DOHH2 (cell line): ENCODE results near the gene SLC13A4.
"Not testable (repeated sequence)": the region's sequence is repeated elsewhere in the genome, so short reads cannot be mapped to it uniquely, and the experiment has no call there.

Experiments used
- H3F3A ChIP-seq: fragments of 200-600 bp; sonication (generic), shearing (Covaris generic); 2 replicates; pipeline ENCODE4 v1.6.0; 2016; ENCODE audit warnings: antibody characterized with exemption, mild to moderate bottlenecking; ENCODE audit not compliant: control insufficient read depth, insufficient read depth
- H3K27ac ChIP-seq: fragments of 200-600 bp; sonication (generic); 2 replicates; pipeline ENCODE4 v1.5.1; 2014; ENCODE audit warnings: low read depth, mild to moderate bottlenecking, low read length, moderate library complexity
- H3K27me3 ChIP-seq: fragments of 200-600 bp; sonication (generic); 2 replicates; pipeline ENCODE4 v1.6.1; 2014; ENCODE audit warnings: mild to moderate bottlenecking, low read length, mixed read lengths; ENCODE audit not compliant: control insufficient read depth
- H3K36me3 ChIP-seq: fragments of 200-600 bp; sonication (generic); 2 replicates; pipeline ENCODE4 v1.6.1; 2014; ENCODE audit warnings: mild to moderate bottlenecking, low read length, moderate library complexity, mixed read lengths; ENCODE audit not compliant: control insufficient read depth
- H3K4me1 ChIP-seq: fragments of 200-600 bp; sonication (generic); 2 replicates; pipeline ENCODE4 v1.6.1; 2014; ENCODE audit warnings: mild to moderate bottlenecking, low read length, mixed read lengths; ENCODE audit not compliant: control insufficient read depth
- H3K4me2 ChIP-seq: fragments of 200-600 bp; sonication (generic); 2 replicates; pipeline ENCODE4 v1.6.0; 2014; ENCODE audit warnings: mild to moderate bottlenecking, low read length, moderate library complexity
- H3K4me3 ChIP-seq: fragments of 200-600 bp; sonication (generic); 2 replicates; pipeline ENCODE4 v1.5.1; 2014; ENCODE audit warnings: mild to moderate bottlenecking, low read length, mixed read lengths
- H3K79me2 ChIP-seq: fragments of 200-600 bp; sonication (generic); 2 replicates; pipeline ENCODE4 v1.6.1; 2014; ENCODE audit warnings: mild to moderate bottlenecking, low read length, mixed read lengths; ENCODE audit not compliant: control insufficient read depth
- H3K9me2 ChIP-seq: fragments of 200-600 bp; sonication (generic); replicated peaks from 2 replicates; pipeline ENCODE4 v1.6.1; 2014; ENCODE audit warnings: mild to moderate bottlenecking, low read length, mixed read lengths; ENCODE audit not compliant: control insufficient read depth
- H3K9me3 ChIP-seq: fragments of 200-600 bp; sonication (generic); 2 replicates; pipeline ENCODE4 v1.6.1; 2014; ENCODE audit warnings: antibody characterized with exemption, low read length, mixed read lengths; ENCODE audit not compliant: control insufficient read depth, insufficient read depth
- H4K20me1 ChIP-seq: fragments of 200-600 bp; sonication (generic); 2 replicates; pipeline ENCODE4 v1.6.0; 2014; ENCODE audit warnings: low read depth, mild to moderate bottlenecking, antibody characterized with exemption, low read length, moderate library complexity; ENCODE audit not compliant: control insufficient read depth, insufficient read depth
- EZH2phosphoT487 ChIP-seq: fragments of 200-600 bp; sonication (generic); IDR thresholded peaks from 2 replicates; pipeline ENCODE4 v1.6.1; 2017; ENCODE audit warnings: borderline replicate concordance, mild to moderate bottlenecking, antibody characterized with exemption, low read length, moderate library complexity, mixed read lengths
- TF ChIP-seq, protein P1 (sequence below): fragments of 200-600 bp; sonication (generic); IDR thresholded peaks from one replicate; pipeline ENCODE4 v1.5.1; 2014; ENCODE audit warnings: antibody characterized with exemption, mild to moderate bottlenecking, low read depth, low read length; ENCODE audit not compliant: poor library complexity, severe bottlenecking

SLC13A4 gene

DNA sequence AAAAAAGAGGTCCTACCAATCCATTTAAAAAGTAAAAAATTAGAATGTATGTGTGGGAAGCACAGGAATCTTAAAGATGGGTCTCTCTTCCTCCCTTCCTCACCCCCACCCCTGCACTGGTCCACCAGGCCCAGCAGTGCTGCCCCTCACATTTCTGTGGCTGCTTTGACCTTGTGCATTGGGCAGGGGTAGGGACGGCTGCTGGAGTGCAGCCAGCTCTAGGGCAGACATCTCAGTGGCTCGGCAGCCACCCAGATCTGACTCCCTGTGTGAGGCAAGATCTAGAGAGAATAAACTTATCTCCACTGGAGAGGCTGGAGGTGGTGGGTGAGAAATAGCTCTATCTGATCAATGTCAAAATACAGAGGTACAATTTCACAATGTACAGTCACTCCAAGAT is 13.9 kb upstream of the SLC13A4 start:
- no peaks in the 10 kb centered on the region for H3K79me2 ChIP-seq
- no peaks in the 10 kb centered on the region for H3F3A ChIP-seq
- H4K20me1 ChIP-seq: no peaks in the 10 kb centered on the region
- TF ChIP-seq, protein P1, sequence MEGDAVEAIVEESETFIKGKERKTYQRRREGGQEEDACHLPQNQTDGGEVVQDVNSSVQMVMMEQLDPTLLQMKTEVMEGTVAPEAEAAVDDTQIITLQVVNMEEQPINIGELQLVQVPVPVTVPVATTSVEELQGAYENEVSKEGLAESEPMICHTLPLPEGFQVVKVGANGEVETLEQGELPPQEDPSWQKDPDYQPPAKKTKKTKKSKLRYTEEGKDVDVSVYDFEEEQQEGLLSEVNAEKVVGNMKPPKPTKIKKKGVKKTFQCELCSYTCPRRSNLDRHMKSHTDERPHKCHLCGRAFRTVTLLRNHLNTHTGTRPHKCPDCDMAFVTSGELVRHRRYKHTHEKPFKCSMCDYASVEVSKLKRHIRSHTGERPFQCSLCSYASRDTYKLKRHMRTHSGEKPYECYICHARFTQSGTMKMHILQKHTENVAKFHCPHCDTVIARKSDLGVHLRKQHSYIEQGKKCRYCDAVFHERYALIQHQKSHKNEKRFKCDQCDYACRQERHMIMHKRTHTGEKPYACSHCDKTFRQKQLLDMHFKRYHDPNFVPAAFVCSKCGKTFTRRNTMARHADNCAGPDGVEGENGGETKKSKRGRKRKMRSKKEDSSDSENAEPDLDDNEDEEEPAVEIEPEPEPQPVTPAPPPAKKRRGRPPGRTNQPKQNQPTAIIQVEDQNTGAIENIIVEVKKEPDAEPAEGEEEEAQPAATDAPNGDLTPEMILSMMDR: no peak
- no peak for TF ChIP-seq EZH2phosphoT487
- H3K27ac ChIP-seq: no peak overlapping the region
- H3K27me3 ChIP-seq: 0 out of 2 replicates have a peak, but pooled peaks cover 2% of the 10 kb centered on the region
- no peak overlapping the region for H3K4me2 ChIP-seq
- no peaks in the 10 kb centered on the region for H3K36me3 ChIP-seq
- H3K9me3 ChIP-seq: no peaks in the 10 kb centered on the region
- H3K4me1 ChIP-seq: no peaks in the 10 kb centered on the region
- no peak overlapping the region for H3K4me3 ChIP-seq
- H3K9me2 ChIP-seq: no peaks in the 10 kb centered on the region

DNA sequence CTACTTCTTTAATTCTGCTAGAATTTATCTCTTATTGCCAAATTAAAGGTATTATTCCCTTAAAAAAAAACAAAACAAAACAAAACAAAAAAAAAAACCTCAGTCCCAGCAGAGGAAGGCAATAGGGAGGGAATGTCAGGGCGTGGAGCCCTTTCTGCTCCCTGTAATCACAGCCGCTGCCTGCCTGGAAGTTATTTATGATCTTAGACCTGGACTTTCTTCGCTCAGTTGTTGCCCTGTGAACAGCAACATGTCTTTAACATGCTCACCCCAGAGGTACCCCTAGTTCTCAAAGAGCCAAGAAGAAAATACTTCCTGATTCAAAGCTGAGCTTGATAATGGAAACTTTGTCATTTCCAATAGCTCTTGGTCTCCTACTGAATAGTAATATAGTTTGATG is 12.9 kb upstream of the SLC13A4 start:
- no peaks in the 10 kb centered on the region for H3K9me3 ChIP-seq
- H3K27ac ChIP-seq: no peak overlapping the region
- H3K4me3 ChIP-seq: no peak overlapping the region
- no peak overlapping the region for H3K4me2 ChIP-seq
- H3K9me2 ChIP-seq: no peaks in the 10 kb centered on the region
- no peaks in the 10 kb centered on the region for H3K79me2 ChIP-seq
- H4K20me1 ChIP-seq: no peaks in the 10 kb centered on the region
- TF ChIP-seq EZH2phosphoT487: no peak
- TF ChIP-seq, protein P1: no peak
- 0 out of 2 replicates have a peak, but pooled peaks cover 2% of the 10 kb centered on the region for H3K27me3 ChIP-seq
- H3K4me1 ChIP-seq: no peaks in the 10 kb centered on the region
- H3F3A ChIP-seq: no peaks in the 10 kb centered on the region
- H3K36me3 ChIP-seq: no peaks in the 10 kb centered on the region

DNA sequence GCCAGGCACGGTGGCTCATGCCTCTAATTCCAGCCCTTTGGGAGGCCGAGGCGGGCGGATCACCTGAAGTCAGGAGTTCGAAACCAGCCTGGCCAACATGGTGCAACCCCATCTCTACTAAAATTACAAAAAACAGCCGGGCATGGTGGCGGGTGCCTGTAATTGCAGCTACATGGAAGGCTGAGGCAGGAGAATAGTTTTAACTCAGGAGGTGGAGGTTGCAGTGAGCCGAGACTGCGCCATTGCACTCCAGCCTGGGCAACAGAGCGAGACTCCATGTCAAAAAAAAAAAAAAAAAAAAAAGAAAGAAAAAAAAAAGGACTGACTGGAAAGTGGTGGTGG is 9.3 kb upstream of the SLC13A4 start:
- not testable (repeated sequence) for H3K9me2 ChIP-seq, H4K20me1 ChIP-seq, H3F3A ChIP-seq, H3K4me1 ChIP-seq, H3K27me3 ChIP-seq, H3K36me3 ChIP-seq, H3K9me3 ChIP-seq, H3K4me3 ChIP-seq, H3K79me2 ChIP-seq, H3K27ac ChIP-seq, H3K4me2 ChIP-seq

DNA sequence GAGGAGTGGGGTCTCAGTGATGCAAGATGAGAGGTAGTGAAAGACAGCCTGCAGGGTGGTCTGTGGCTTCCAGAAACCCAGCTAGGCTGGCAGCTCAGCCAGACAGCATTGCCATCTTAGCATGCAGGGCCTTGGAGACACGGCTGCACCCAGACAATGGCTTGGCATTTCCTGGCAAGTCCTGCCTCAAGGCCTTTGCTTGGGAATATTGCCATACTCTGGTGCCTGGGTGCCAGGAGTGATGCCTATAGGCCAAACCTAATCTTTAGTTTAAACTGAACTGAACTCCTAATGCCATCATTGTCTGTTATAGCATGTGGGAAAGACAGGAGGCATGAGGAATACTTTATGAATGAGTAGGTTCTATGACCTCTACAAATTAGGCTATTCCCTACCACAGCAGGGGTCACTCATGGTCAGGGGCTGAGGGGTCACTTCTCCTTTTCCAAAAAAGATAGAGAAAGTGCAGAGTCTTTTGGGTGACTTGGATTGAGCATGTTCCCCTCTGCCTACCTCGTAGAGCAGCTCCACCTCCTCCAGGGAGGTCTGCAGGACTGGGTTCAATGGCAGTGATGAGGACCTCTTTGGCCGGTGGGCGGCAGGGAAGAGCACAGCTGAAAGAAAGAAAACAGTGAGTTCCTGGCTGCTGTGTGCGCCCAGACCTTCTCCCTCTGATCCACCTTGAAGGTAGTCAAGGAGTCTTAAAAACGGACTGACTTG is 8.8 kb upstream of the SLC13A4 start:
- no peak overlapping the region for H3K4me2 ChIP-seq
- no peaks in the 10 kb centered on the region for H3K36me3 ChIP-seq
- H3K79me2 ChIP-seq: no peaks in the 10 kb centered on the region
- H3F3A ChIP-seq: no peaks in the 10 kb centered on the region
- H3K9me3 ChIP-seq: no peaks in the 10 kb centered on the region
- H3K27me3 ChIP-seq: no peaks in the 10 kb centered on the region
- no peak overlapping the region for H3K27ac ChIP-seq
- no peaks in the 10 kb centered on the region for H3K4me1 ChIP-seq
- no peak overlapping the region for H3K4me3 ChIP-seq
- no peaks in the 10 kb centered on the region for H3K9me2 ChIP-seq
- TF ChIP-seq, protein P1: no peak
- TF ChIP-seq EZH2phosphoT487: no peak
- no peaks in the 10 kb centered on the region for H4K20me1 ChIP-seq
